Fibroblast of skin of abdomen (primary cell): ENCODE results near the gene EIF1AY. TPM values are rescaled to one million over a fixed set of nuclear protein-coding genes. Genes with fewer than 3 reads are reported as not detected.
"Not testable (repeated sequence)": the region's sequence is repeated elsewhere in the genome, so short reads cannot be mapped to it uniquely, and the experiment has no call there.

Source experiments
- DNase-seq: peaks from one replicate; pipeline ENCODE4 v3.0.0-alpha.2; 2013
- polyA plus RNA-seq, 2 experiments: library from polyadenylated mRNA; unstranded; fragments of 120-200 nt; gene quantifications; one replicate each; pipeline ENCODE4 v1.2.1, GENCODE V29; 2013; ENCODE audit not compliant: insufficient read length in 2 of 2

The EIF1AY gene, protein sequence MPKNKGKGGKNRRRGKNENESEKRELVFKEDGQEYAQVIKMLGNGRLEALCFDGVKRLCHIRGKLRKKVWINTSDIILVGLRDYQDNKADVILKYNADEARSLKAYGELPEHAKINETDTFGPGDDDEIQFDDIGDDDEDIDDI
- polyA plus RNA-seq (2013, experiment 1 of 2; ENCODE audit: insufficient read length), result 29.8 TPM
- 28.6 TPM for polyA plus RNA-seq (2013, experiment 2 of 2; ENCODE audit: insufficient read length)

DNA sequence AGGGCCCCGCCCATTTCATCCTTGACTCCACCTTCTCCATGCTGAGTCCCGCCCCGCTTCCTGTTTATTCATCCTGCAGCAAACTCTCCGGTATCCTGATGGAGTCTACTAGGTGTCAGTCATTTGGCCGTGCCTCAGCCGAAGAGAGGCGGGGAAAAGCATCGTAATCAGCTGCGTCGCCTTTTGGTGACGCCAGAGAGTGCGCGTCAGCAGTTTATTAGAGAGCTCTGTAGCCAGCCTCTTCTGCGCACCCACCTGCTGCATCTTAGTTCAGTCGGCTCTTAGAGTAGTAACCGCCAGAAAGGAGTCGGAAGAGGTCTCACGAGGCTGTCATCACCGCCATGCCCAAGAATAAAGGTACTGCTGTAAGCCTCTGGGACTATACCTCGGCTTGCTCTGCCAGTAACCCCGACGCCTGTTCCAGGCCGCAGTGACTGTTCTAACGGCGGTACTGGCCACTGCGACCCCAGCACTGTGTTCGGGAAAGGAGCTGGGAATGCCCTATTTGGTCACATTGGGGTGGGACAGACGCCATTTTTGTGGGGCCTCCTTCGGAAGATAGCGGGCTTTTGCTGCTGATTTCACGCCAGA is at the start of gene EIF1AY:
Gene EIF1AY (plus strand): TSS at position 246 of the 591 bp plus-strand sequence. CDS start 96 bp downstream, at position 342.
- peak; percentile 95 for DNase-seq

DNA sequence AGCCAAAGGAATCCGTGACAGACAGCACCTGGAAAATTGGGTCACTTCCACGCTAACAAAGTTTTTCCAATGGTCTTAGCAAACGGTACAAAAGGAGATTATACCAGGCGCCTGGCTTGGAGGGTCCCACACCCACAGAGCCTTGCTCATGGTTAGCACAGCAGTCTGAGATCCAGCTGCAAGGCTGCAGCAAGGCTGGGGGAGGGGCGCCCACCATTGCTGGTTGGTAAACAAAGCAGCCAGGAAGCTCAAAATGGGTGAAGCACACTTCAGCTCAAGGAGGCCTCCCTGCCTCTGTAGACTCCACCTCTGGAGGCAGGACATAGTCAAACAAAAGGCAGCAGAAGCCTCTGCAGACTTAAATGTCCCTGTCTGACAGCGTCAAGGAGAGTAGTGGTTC is 47.1 kb upstream of the EIF1AY start:
- no peak for DNase-seq

DNA sequence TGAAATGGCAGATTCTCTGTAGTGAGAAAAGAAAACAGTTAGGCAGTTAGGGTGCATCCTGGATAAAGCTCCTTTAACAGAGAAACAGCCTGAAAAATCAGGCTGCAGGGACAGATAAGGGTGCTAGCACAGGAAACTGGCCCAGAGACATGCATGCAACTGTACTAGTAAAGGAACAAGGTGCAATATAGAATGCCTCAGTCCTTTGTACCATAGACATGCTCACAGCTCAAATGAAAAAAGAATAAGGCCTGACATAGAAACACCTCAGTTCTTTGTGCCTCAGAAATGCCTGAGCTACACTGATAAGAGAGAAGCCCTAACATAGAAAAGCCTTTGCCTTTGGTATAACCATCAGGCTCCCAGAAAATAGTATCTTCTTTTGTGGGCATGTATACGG is 37.4 kb upstream of the EIF1AY start:
- DNase-seq, result no peak

DNA sequence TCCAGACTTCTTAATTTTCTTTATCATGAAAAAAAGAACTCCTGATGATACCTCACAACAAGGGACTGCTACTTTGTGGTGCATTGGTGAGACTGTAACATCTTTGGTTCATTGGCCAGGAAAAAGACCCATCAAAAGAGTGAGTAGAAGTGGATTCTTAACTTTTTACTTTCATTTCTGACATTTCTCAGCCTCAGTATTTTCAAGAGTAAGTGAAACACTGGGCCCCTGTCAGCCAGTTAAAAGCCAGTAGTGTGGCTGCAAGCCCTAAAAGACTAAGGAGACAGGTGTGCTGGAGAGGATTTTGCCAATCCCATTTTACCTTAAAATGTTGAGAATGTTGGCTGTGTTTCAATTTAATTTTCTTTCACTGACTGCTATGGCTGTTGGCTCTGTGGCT is 36.6 kb upstream of the EIF1AY start:
- DNase-seq, result no peak

DNA sequence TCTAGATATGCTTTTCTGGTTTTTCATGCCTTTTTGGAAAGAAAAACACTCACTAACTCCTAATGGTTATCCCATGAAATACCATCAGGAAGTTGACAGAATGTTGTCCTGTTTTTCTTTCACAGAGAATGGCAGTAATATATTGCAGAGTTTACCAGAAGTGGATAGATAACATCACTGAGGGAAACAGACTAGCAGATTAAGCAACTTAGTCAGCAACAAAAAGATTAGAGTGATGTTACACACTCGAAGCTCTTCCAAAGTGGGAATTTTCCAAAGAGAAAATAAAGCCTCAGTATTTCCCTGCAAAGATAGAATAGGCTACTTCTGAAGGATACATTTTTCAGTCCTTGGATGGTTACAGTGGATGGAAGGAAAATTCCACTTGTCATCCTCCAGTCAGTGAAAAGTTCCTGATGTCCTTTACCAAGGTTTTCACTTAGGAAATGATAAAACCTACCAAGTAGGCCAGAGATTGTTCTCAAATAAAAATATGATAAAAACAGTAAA is 31.1 kb upstream of the EIF1AY start:
- no peak for DNase-seq

DNA sequence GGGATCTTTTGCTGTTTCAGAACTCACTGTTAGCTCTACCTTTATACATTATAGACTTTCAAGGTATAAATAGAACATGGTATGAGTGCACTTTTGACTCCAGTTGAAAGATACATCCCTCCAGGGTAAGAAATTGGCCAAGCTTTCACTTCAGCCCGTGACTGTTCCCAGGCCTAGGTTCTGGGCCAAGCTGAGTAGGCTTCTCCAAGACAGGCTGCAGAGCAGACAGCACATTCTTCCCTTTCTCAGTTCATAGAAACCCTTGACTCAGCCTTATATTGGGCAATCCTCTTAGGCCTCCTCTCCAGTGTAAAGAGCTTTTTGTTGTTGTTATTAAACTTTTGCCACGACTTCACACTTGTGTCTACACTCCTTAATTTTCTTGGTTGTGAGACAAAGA is 29.5 kb upstream of the EIF1AY start:
- DNase-seq, result no peak

DNA sequence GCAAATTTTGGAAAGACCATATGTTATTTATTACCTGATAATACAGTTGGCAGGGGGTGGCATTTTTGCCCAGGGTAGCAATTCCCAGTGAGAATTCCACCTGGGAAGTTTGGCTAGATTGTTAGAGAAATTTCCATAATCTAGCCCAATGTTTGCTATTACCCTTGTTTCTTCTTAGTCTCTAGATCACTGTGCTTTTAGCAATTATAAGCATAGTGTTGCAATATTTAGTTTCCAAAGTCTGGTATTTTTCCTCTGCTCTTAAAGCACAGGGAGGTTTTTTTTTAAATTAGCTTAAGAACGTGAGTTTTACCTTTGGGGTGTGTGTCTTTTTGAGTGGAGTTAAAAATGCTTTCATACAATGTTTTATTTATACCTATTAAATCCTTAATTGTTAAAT is 26.3 kb upstream of the EIF1AY start:
- no peak for DNase-seq

DNA sequence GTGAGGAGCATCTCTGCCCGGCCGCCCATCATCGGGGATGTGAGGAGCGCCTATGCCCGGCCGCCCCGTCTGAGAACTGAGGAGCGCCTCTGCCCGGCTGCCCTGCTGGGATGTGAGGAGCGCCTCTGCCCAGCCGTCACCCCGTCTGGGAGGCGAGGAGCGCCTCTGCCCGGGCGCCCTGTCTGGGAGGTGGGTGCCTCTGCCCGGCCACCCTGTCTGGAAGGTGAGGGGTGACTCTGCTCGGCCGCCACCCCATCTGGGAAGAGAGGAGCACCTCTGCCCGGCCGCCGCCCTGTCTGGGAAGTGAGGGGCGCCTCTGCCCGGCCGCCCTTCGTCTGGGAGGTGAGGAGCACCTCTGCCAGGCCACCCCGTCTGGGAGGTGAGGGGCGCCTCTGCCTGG is 23.7 kb upstream of the EIF1AY start:
- DNase-seq, result no peak

DNA sequence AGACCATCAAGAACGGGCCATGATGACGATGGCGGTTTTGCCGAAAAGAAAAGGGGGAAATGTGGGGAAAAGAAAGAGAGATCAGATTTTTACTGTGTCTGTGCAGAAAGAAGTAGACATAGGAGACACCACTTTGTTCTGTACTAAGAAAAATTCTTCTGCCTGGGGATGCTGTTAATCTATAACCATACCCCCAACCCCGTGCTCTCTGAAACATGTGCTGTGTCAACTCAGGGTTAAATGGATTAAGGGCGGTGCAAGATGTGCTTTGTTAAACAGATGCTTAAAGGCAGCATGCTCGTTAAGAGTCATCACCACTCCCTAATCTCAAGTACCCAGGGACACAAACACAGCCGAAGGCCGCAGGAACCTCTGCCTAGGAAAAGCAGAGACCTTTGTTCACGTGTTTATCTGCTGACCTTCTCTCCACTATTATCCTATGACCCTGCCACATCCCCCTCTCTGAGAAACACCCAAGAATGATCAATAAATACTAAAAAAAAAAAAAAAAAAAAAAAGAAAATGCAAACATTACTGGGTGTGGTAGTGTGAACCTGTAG is 22.7 kb upstream of the EIF1AY start:
- not testable (repeated sequence) for DNase-seq

DNA sequence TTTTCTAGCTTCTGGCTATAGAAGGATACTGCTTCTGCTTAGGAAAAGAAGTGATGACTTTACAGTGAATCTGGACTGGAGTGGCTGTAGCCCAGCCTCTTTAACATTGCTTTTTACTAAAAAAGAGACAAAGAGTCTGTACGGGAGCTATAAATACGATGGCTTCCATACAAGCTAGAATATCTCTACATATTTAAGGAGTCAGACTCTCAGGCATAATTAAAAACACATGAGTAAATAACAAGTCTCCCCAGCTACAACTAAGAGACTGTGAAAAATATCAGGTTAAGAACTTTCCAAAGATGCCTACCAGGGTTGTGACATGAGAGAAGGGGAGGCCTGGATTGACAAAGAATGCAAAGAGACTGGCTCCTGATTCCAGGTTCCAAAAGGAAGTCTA is 19.8 kb upstream of the EIF1AY start:
- no peak for DNase-seq

DNA sequence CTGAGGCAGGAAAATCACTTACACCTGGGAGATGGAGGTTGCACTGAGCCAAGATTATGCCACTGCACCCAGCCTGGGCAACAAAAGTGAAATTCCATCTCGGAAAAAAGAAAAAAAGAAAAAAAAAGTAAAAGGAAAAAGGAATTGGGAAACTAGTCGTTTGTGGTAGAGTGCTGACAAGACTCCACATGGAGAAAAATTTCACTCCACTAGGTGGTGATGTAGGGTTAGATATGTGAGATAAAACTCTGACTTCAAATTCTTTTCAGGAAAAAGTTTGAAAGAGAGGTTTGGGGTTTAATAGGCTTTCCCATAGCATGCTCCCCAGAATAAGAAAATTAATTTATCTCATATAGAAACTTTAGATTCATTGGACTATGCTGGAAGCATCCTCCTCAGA is 16.9 kb upstream of the EIF1AY start:
- peak; percentile 2 for DNase-seq

DNA sequence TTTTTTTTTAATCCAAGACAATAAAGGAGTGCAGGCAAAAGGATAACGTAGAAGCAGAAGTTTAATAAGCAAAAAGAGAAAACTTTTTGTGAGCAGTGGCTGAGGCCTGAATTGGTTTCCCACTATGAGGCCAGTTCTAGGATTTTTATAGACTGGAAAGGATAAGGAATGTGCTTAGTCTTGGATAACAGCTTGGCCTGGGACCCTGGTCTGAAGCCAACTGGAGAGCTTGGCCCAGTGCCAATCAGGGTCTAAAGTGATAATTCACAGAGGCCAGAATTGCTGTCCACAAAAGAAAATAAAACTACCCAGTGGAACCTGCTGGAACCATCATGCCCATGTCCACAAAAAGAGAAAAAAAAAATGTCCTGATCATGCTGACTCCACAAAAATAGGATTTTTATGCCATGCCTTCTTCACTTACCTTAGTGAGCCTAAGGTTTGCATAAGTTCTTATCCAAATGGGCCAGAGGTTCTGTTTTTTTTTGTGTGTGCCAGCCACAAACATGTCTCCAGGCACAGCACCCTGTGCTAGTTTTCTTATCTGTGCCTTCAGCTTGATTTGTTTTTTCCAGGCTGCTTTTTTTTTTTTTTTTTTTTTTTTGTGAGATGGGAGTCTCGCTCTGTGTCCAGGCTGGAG is 15.6 kb upstream of the EIF1AY start:
- no peak for DNase-seq

DNA sequence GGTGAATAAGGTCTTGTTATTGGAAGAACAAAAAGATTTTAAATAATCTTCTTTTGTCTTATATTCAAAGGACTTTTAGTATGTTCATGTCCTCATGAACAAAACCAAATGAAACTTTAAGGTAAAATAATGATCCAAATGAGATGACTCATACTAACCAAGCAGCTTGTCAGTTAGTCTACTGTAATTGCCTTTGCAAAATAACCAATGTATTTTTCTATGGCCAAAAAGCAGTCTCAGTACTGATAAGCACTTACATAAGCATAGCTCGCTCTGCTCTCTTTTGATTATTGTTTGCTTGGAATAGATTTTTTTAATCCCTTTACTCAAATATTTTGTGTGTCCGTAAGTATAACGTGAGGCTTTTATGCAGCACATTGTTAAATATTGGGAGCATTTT is 4.3 kb upstream of the EIF1AY start:
- DNase-seq, result no peak

DNA sequence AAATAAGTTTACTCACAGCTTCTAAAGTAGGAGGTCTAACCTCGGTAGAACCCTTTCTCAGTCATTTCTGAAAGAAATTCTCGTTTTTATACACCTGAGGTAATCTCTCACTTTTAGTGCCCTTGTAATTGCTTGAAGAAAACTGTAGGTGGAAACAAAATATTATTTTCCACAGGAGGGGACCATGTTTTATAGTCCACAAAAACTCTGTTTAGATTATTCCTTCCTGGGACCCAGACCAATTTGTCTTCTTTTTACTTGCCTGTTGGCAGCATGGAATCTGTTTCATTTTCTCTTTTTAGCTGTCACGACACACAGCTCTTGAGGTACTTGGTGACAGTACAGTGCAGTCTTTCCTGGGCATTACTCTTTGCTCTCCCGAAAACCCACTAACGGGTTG is 930 bp downstream of the EIF1AY start:
- peak; percentile 1 for DNase-seq

DNA sequence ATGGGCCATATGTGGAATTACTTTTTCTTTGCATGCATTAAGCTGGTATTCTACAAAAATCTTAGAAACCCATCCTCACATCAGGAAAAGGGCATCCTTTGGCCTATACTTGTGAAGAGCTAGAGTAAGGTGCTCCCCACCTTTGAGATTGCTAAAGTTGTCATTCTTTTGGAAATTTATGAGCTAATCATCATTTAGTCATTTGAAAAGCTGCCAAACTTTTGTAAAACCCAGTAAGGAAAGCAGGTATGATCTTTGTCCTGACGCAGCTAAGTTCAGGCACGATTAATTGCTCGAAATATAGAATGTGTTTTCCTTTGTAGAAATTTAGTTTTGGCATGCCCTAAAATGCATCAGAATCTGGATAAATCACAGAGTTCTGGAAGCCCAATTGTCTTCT is 2.6 kb downstream of the EIF1AY start:
- no peak for DNase-seq

DNA sequence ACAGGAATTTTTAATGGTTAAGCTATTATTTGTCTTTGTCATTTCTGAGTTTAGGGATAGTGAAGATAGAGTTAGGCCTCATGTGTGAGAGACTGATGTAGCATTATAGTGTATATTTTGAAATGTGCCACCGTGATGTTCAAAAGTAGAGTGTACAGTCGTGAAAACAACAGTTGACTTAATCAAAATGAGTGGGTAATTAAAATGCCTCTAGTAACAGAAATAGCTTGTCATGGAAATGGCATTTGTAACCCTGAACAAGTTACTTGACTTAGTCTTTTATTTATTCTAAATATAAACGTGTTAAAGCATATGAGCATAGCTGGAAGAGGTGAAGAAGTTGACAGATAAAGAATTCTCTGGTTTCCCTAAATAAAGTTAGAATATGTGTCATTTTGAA is 6.1 kb downstream of the EIF1AY start:
- DNase-seq, result no peak

DNA sequence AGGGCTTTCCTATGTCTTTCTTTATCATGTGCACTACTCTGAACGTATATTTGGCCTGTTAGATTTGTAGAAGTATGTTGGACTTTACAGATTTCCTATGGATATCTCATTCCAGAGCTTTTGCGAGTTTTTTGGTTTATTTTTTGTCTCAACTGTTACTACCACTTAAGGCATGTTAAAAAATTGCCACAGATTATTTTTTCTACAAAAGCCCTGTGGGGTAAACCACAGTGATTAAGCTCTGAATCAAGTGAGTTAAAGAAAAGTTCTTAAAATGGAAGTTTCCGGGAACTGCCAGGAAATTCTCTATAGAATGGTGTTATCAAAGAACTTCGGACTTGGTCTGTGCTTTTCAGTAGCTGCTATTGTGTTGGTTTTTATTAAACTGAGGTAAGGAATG is 10.6 kb downstream of the EIF1AY start:
- no peak for DNase-seq
